Thyroid gland (tissue), 4 donors: ENCODE measurements around the gene CEP126.

ENCODE experiments used
- CTCF ChIP-seq, 6 experiments: fragments of 200-600 bp in 3 of 6; fragments of 450-650 bp in 3 of 6; sonication (generic) in 3 of 6; IDR thresholded peaks; one replicate each; pipeline ENCODE4 v1.5.1; 2016 to 2019; ENCODE audit warnings: antibody characterized with exemption in 6 of 6, mild to moderate bottlenecking in 2 of 6, inconsistent platforms in 1 of 6, moderate library complexity in 1 of 6
- POLR2A ChIP-seq, 2 donors: fragments of 450-650 bp; IDR thresholded peaks; one replicate each; pipeline ENCODE4 v1.6.1; 2017; ENCODE audit warnings: antibody characterized with exemption in 2 of 2, mild to moderate bottlenecking in 2 of 2, moderate library complexity in 1 of 2

GRCh38 chr11:101914341-101914737 is 471 bp upstream of the CEP126 start:
- TF ChIP-seq CTCF (IDR thresholded peaks at IDR 0.05) (no peak), POLR2A (IDR thresholded peaks at IDR 0.05) (no peak)
